Cardiac muscle cell (in vitro differentiated cells and primary cell): ENCODE measurements around the gene FHL5. TPM values are rescaled to one million over a fixed set of nuclear protein-coding genes. Genes with fewer than 3 reads are reported as not detected.
"Not testable (repeated sequence)": the region's sequence is repeated elsewhere in the genome, so short reads cannot be mapped to it uniquely, and the experiment has no call there.

Experiments
- DNase-seq, 2 donors: peaks; one replicate each; pipeline versions ENCODE4 v3.0.0 to v3.0.0-alpha.2; 2010 to 2017; ENCODE audit warnings: low read depth in 1 of 2, low spot score in 1 of 2
- H3K27ac ChIP-seq: fragments of 200-600 bp; sonication (generic); 2 replicates; pipeline ENCODE4 v1.5.1; 2016
- H3K27me3 ChIP-seq: fragments of 200-600 bp; sonication (generic); 2 replicates; pipeline ENCODE4 v1.6.0; 2016; ENCODE audit warnings: control low read depth
- H3K36me3 ChIP-seq: fragments of 200-600 bp; sonication (generic); 2 replicates; pipeline ENCODE4 v1.5.1; 2016; ENCODE audit warnings: control low read depth
- H3K4me1 ChIP-seq: fragments of 200-600 bp; sonication (generic); 2 replicates; pipeline ENCODE4 v1.8.1; 2017; ENCODE audit warnings: low read depth, mild to moderate bottlenecking, mixed run types
- H3K4me3 ChIP-seq: fragments of 200-600 bp; sonication (generic); 2 replicates; pipeline ENCODE4 v1.5.1; 2016; ENCODE audit warnings: mild to moderate bottlenecking
- H3K9me3 ChIP-seq: fragments of 200-600 bp; sonication (generic); 2 replicates; pipeline ENCODE4 v1.5.1; 2017; ENCODE audit warnings: low read depth, mild to moderate bottlenecking, control low read depth
- CTCF ChIP-seq: IDR thresholded peaks from 2 replicates; pipeline ENCODE4 v1.5.1; 2012; ENCODE audit warnings: low read depth, mild to moderate bottlenecking, low read length
- polyA plus RNA-seq: library from polyadenylated mRNA; unstranded; fragments of >200 nt; fragmentation: Nextera tagmentation; extraction: Ambion mirVana; gene quantifications from 2 replicates; pipeline ENCODE4 v1.2.1, GENCODE V29; 2016
- total RNA-seq: library from RNA; depleted of rRNA; stranded (reverse); fragments of >200 nt; gene quantifications from 2 replicates; pipeline ENCODE4 v1.2.3, GENCODE V29; 2016

FHL5 gene
- total and polyA plus RNA-seq, 2 experiments from 2014 or later: not detected

GRCh38 chr6:96626759-96627364 is 63.9 kb downstream of the FHL5 start:
- Histone ChIP-seq H3K36me3 (no peaks in the 10 kb centered on the region), H3K27ac (no peak overlapping the region), H3K4me1 (no peaks in the 10 kb centered on the region), H3K9me3 (no peaks in the 10 kb centered on the region), H3K4me3 (no peak overlapping the region), H3K27me3 (no peaks in the 10 kb centered on the region)
- DNase-seq: peak; percentile 50 to 67
- TF ChIP-seq CTCF: peak; percentile 40

GRCh38 chr6:96631248-96631647 is 68.3 kb downstream of the FHL5 start:
- Histone ChIP-seq H3K9me3 (no peaks in the 10 kb centered on the region), H3K4me3 (no peak overlapping the region), H3K27me3 (no peaks in the 10 kb centered on the region), H3K36me3 (no peaks in the 10 kb centered on the region), H3K4me1 (no peaks in the 10 kb centered on the region), H3K27ac (no peak overlapping the region)
- TF ChIP-seq CTCF: no peak
- peak in 1 of 2 donors; percentile 15 for DNase-seq

GRCh38 chr6:96637979-96638378 is 75.1 kb downstream of the FHL5 start:
- not testable (repeated sequence) for H3K9me3 ChIP-seq, DNase-seq, H3K27ac ChIP-seq, H3K36me3 ChIP-seq, H3K4me1 ChIP-seq, H3K27me3 ChIP-seq, H3K4me3 ChIP-seq

- peak in 1 of 2 donors; percentile 12 for DNase-seq
- no peak for TF ChIP-seq CTCF
- Histone ChIP-seq H3K27ac (no peak overlapping the region), H3K4me3 (no peak overlapping the region), H3K36me3 (no peaks in the 10 kb centered on the region), H3K4me1 (no peaks in the 10 kb centered on the region), H3K27me3 (no peaks in the 10 kb centered on the region), H3K9me3 (no peaks in the 10 kb centered on the region)
These were observed 82.2 kb downstream of the FHL5 start for GRCh38 chr6:96645106-96645505.

GRCh38 chr6:96649926-96650325 is 87.0 kb downstream of the FHL5 start:
- no peak for TF ChIP-seq CTCF
- DNase-seq: no peak

GRCh38 chr6:96651816-96652215 is 88.9 kb downstream of the FHL5 start:
- no peak for DNase-seq
- Histone ChIP-seq H3K36me3 (no peaks in the 10 kb centered on the region), H3K27ac (no peak overlapping the region), H3K27me3 (no peaks in the 10 kb centered on the region), H3K4me3 (no peak overlapping the region), H3K9me3 (no peaks in the 10 kb centered on the region), H3K4me1 (no peaks in the 10 kb centered on the region)
- TF ChIP-seq CTCF: no peak

More at GRCh38 chr6:96649926-96650325, 87.0 kb downstream of the FHL5 start:
- H3K4me1 ChIP-seq: no peaks in the 10 kb centered on the region
- H3K9me3 ChIP-seq: no peaks in the 10 kb centered on the region
- H3K36me3 ChIP-seq: no peaks in the 10 kb centered on the region
- H3K27ac ChIP-seq: no peak overlapping the region
- no peak overlapping the region for H3K4me3 ChIP-seq
- H3K27me3 ChIP-seq: no peaks in the 10 kb centered on the region
